H1 (cell line): ENCODE data around the gene MGAT5B. TPM values are rescaled to one million over a fixed set of nuclear protein-coding genes. Genes with fewer than 3 reads are reported as not detected.

ENCODE experiments used
- CTCF ChIA-PET: fragments of 300-600 bp; sonication (Branson Sonifier 250); formaldehyde crosslinking; loops from one replicate; lab custom pipeline; 2021; ENCODE audit not compliant: partially characterized antibody; lab: Charles Lee
- POLR2A ChIA-PET: fragments of 300-600 bp; sonication (Branson Sonifier 250); formaldehyde crosslinking; loops from one replicate; lab custom pipeline; 2021; ENCODE audit warnings: inconsistent platforms; ENCODE audit not compliant: partially characterized antibody; lab: Charles Lee
- DNase-seq, 2 experiments: peaks; one replicate each; pipeline versions ENCODE4 v3.0.0 to v3.0.0-alpha.2; 2010 to 2022; ENCODE audit warnings: low spot score in 2 of 2, low read depth in 1 of 2, mixed read lengths in 1 of 2
- FAIRE-seq: peaks from 2 replicates; lab custom pipeline; 2011; peaks lifted over from hg19 to GRCh38; lab: Jason Lieb, UNC
- H2AFZ ChIP-seq: 2 replicates; pipeline ENCODE4 v1.8.1; 2012; ENCODE audit warnings: low read length, inconsistent platforms
- H2AK5ac ChIP-seq: 2 replicates; pipeline ENCODE4 v1.6.1; 2013; ENCODE audit warnings: low read depth, low read length
- H2BK120ac ChIP-seq: replicated peaks from 2 replicates; pipeline ENCODE3; 2013; ENCODE audit warnings: low read depth, low read length, inconsistent platforms
- H2BK12ac ChIP-seq: 2 replicates; pipeline ENCODE4 v1.6.1; 2013; ENCODE audit warnings: low read depth, low read length
- H2BK15ac ChIP-seq: 2 replicates; pipeline ENCODE4 v1.6.1; 2013; ENCODE audit warnings: low read length
- H2BK20ac ChIP-seq: 2 replicates; pipeline ENCODE4 v1.6.1; 2013; ENCODE audit warnings: low read length
- H2BK5ac ChIP-seq: 2 replicates; pipeline ENCODE4 v1.6.1; 2013; ENCODE audit warnings: low read depth, low read length
- H3K14ac ChIP-seq: 2 replicates; pipeline ENCODE4 v1.6.1; 2013; ENCODE audit warnings: inconsistent platforms; ENCODE audit not compliant: insufficient read length
- H3K18ac ChIP-seq: 2 replicates; pipeline ENCODE4 v1.6.1; 2013; ENCODE audit warnings: low read length; ENCODE audit errors: extremely low read depth
- H3K23ac ChIP-seq: 2 replicates; pipeline ENCODE4 v1.6.1; 2013; ENCODE audit warnings: inconsistent platforms; ENCODE audit not compliant: insufficient read length
- H3K23me2 ChIP-seq: 2 replicates; pipeline ENCODE4 v1.6.1; 2013; ENCODE audit warnings: low read depth, low read length
- H3K27ac ChIP-seq: 2 replicates; pipeline ENCODE4 v1.6.1; 2011; ENCODE audit warnings: low read depth, low read length, inconsistent platforms
- H3K27me3 ChIP-seq, 4 experiments: replicated peaks in 1 of 4; 1 replicate in 1 of 4; 2 replicates in 3 of 4; pipeline versions ENCODE4 v1.6.1 to v1.8.1; 2011 to 2013; ENCODE audit warnings: low read length in 3 of 4, mild to moderate bottlenecking in 3 of 4, inconsistent platforms in 2 of 4, mixed read lengths in 2 of 4, moderate library complexity in 1 of 4; ENCODE audit not compliant: control insufficient read depth in 3 of 4, insufficient read depth in 3 of 4; ENCODE audit errors: extremely low read depth in 1 of 4
- H3K36me3 ChIP-seq, 4 experiments: 2 replicates each; pipeline versions ENCODE4 v1.6.1 to v1.8.1; 2011 to 2013; ENCODE audit warnings: mild to moderate bottlenecking in 4 of 4, low read length in 3 of 4, moderate library complexity in 2 of 4, control low read depth in 1 of 4, inconsistent platforms in 1 of 4; ENCODE audit not compliant: insufficient read depth in 4 of 4, control insufficient read depth in 2 of 4
- H3K4ac ChIP-seq: replicated peaks from 2 replicates; pipeline ENCODE3; 2013; ENCODE audit warnings: low read length, low read depth, mixed read lengths, inconsistent platforms; ENCODE audit not compliant: insufficient read length
- H3K4me1 ChIP-seq, 4 experiments: replicated peaks in 1 of 4; 1 replicate in 1 of 4; 2 replicates in 3 of 4; pipeline versions ENCODE4 v1.6.1 to v1.8.1; 2011 to 2013; ENCODE audit warnings: low read length in 3 of 4, inconsistent platforms in 2 of 4, mixed read lengths in 1 of 4; ENCODE audit not compliant: insufficient read depth in 4 of 4, control insufficient read depth in 3 of 4
- H3K4me2 ChIP-seq, 2 experiments: 2 replicates each; pipeline versions ENCODE4 v1.6.1 to v1.8.1; 2011 to 2013; ENCODE audit warnings: low read depth in 2 of 2, low read length in 2 of 2, control low read depth in 1 of 2, inconsistent platforms in 1 of 2, mild to moderate bottlenecking in 1 of 2; ENCODE audit not compliant: insufficient read depth in 1 of 2
- H3K4me3 ChIP-seq, 4 experiments: fragments of 200-600, 300-600 bp in 1 of 4; sonication (generic), shearing (Covaris generic), sonication (Bioruptor Twin) in 1 of 4; 2 replicates each; pipeline versions ENCODE4 v1.5.1 to v1.8.1; 2011 to 2016; ENCODE audit warnings: low read length in 4 of 4, low read depth in 3 of 4, control low read depth in 2 of 4, inconsistent platforms in 2 of 4, mild to moderate bottlenecking in 2 of 4, mixed read lengths in 1 of 4, moderate library complexity in 1 of 4; ENCODE audit not compliant: insufficient read depth in 2 of 4; ENCODE audit errors: extremely low read depth in 1 of 4
- H3K56ac ChIP-seq: replicated peaks from 2 replicates; pipeline ENCODE3; 2013; ENCODE audit warnings: low read depth, mild to moderate bottlenecking, mixed read lengths, low read length, inconsistent platforms; ENCODE audit not compliant: insufficient read length
- H3K79me1 ChIP-seq: 2 replicates; pipeline ENCODE4 v1.6.1; 2013; ENCODE audit warnings: low read depth, low read length, control low read depth
- H3K79me2 ChIP-seq, 2 experiments: 2 replicates each; pipeline versions ENCODE4 v1.6.1 to v1.8.1; 2012 to 2013; ENCODE audit warnings: low read length in 2 of 2, mild to moderate bottlenecking in 2 of 2, inconsistent platforms in 1 of 2; ENCODE audit not compliant: insufficient read depth in 2 of 2, control insufficient read depth in 1 of 2
- H3K9ac ChIP-seq, 4 experiments: replicated peaks in 1 of 4; 1 replicate in 1 of 4; 2 replicates in 3 of 4; pipeline versions ENCODE4 v1.6.1 to v1.8.1; 2011 to 2013; ENCODE audit warnings: low read depth in 3 of 4, low read length in 3 of 4, control low read depth in 2 of 4, mild to moderate bottlenecking in 2 of 4, moderate library complexity in 2 of 4, inconsistent platforms in 1 of 4; ENCODE audit errors: extremely low read depth in 1 of 4
- H3K9me3 ChIP-seq, 2 experiments: 2 replicates each; pipeline versions ENCODE4 v1.6.1 to v1.8.1; 2012 to 2013; ENCODE audit warnings: mild to moderate bottlenecking in 2 of 2, moderate library complexity in 2 of 2, control low read depth in 1 of 2, inconsistent platforms in 1 of 2, low read depth in 1 of 2, low read length in 1 of 2, mixed read lengths in 1 of 2; ENCODE audit not compliant: insufficient read depth in 2 of 2
- H4K20me1 ChIP-seq, 2 experiments: replicated peaks in 1 of 2; 2 replicates each; pipeline versions ENCODE3 to v1.8.1; 2011 to 2013; ENCODE audit warnings: inconsistent platforms in 2 of 2, low read length in 2 of 2, mild to moderate bottlenecking in 1 of 2; ENCODE audit not compliant: insufficient read depth in 2 of 2, control insufficient read depth in 1 of 2
- H4K5ac ChIP-seq: 2 replicates; pipeline ENCODE4 v1.6.1; 2013; ENCODE audit warnings: low read length, low read depth, mixed read lengths, inconsistent platforms; ENCODE audit not compliant: insufficient read length
- H4K8ac ChIP-seq: 2 replicates; pipeline ENCODE4 v1.8.0; 2013; ENCODE audit warnings: mild to moderate bottlenecking, moderate library complexity, low read length, inconsistent platforms; ENCODE audit not compliant: insufficient read depth; ENCODE audit errors: extremely low read depth
- H4K91ac ChIP-seq: replicated peaks from 2 replicates; pipeline ENCODE3; 2013; ENCODE audit warnings: low read length, mixed read lengths, inconsistent platforms; ENCODE audit not compliant: insufficient read length
- WGBS, 2 experiments: shearing (Covaris generic) in 1 of 2; methylation state at CpG; one replicate each; pipeline versions ENCODE4 v1.1.6 to v1.1.7; 2013 to 2015; ENCODE audit warnings: low lambda C conversion rate in 2 of 2, mixed read lengths in 2 of 2, inconsistent platforms in 1 of 2, low coverage in 1 of 2, missing lambda C conversion rate in 1 of 2; ENCODE audit not compliant: insufficient replicate concordance in 2 of 2, insufficient coverage in 1 of 2, insufficient read length in 1 of 2; ENCODE audit errors: extremely low coverage in 1 of 2, missing lambda C conversion rate in 1 of 2; 5-methylcytosine and 5-hydroxymethylcytosine counted together
- polyA plus RNA-seq, 7 experiments: library from polyadenylated mRNA; depleted of rRNA in 3 of 7; stranded (reverse) in 5 of 7; unstranded in 2 of 7; fragments of >200 nt in 5 of 7; fragments of 200-250 nt in 2 of 7; gene quantifications; 1 replicate in 5 of 7; 2 replicates in 1 of 7; 4 replicates in 1 of 7; pipeline versions ENCODE4 v1.2.1 to v1.2.3, GENCODE V29; 2011 to 2013; ENCODE audit warnings: missing spikeins in 2 of 7, mixed read lengths in 2 of 7
- total RNA-seq: library from RNA; stranded (reverse); fragmentation: NEBNext Ultra II Directional; extraction: Animal tissue kit (Norgen Biotek cat#: 25700); gene quantifications from 2 replicates; pipeline ENCODE4 v1.2.1, GENCODE V29; 2021

MGAT5B gene
- total and polyA plus RNA-seq, 2 of the 8 experiments (the other 6 are each of a cell fraction or from before 2014, with no cell fraction given) = 7.9 to 8.2 TPM

GRCh38 chr17:76903631-76904030 is 35.4 kb downstream of the MGAT5B start:
- Histone ChIP-seq H3K36me3 (no peaks in the 10 kb centered on the region; a peak in 2 of 8 replicates), H4K5ac (no peak overlapping the region), H3K4me1 (peaks cover 0 to 5% (median 0%) of the 10 kb centered on the region in 4 experiments; a peak in 1 of 7 replicates), H4K8ac (no peak overlapping the region), H2BK15ac (no peak overlapping the region), H2BK12ac (no peak overlapping the region), H4K20me1 (peaks cover 0 to 4% of the 10 kb centered on the region in 2 experiments), H3K27ac (no peak overlapping the region), H3K14ac (no peak overlapping the region), H3K18ac (no peak overlapping the region), H3K27me3 (peaks cover 0 to 2% (median 0%) of the 10 kb centered on the region in 4 experiments; a peak in 1 of 7 replicates), H3K23ac (no peak overlapping the region), H2AK5ac (no peak overlapping the region), H3K79me2 (no peaks in the 10 kb centered on the region), H3K9me3 (peaks cover 0 to 2% of the 10 kb centered on the region in 2 experiments; a peak in 1 of 4 replicates), H2BK20ac (no peak overlapping the region), H3K9ac (no peak overlapping the region), H2BK120ac (no peak overlapping the region), H2BK5ac (no peak overlapping the region), H4K91ac (no peak overlapping the region), H3K79me1 (no peaks in the 10 kb centered on the region), H3K23me2 (peaks cover 2% of the 10 kb centered on the region; the same call in 1 of the 2 replicates), H3K4me2 (no peak overlapping the region), H3K4me3 (no peak overlapping the region), H3K4ac (no peak overlapping the region), H3K56ac (no peak overlapping the region), H2AFZ (no peak overlapping the region)
- FAIRE-seq (no peak), DNase-seq (no peak)
- POLR2A ChIA-PET = interaction anchor here (0.7 kb wide), 1 partner anchor 15 kb away, joined by 3 read pairs; no protein-coding TSS in a partner anchor
- WGBS, 2 experiments = 90% methylated on average over 9 of the region's 9 CpGs; no CpG with 5 or more reads in 1 of the 2 experiments
- CTCF ChIA-PET = interaction anchor here (0.6 to 1.1 kb wide), 4 partner anchors 15 to 64 kb away, joined by 3 to 5 read pairs (median 4); no protein-coding TSS in a partner anchor
